HG03135 (cell line): ENCODE results near the gene PREX1.
A peak's percentile ranks its signal among the peaks of the same experiment; 100 is the strongest.
"Not testable (repeated sequence)": the region's sequence is repeated elsewhere in the genome, so short reads cannot be mapped to it uniquely, and the experiment has no call there.

Source experiments
- ATAC-seq: cut with Tn5 transposase; IDR thresholded peaks from one replicate; pipeline ENCODE4 v1.9.1; 2021; ENCODE audit warnings: mild to moderate bottlenecking, moderate library complexity; ENCODE audit not compliant: unreplicated experiment

PREX1 gene

DNA sequence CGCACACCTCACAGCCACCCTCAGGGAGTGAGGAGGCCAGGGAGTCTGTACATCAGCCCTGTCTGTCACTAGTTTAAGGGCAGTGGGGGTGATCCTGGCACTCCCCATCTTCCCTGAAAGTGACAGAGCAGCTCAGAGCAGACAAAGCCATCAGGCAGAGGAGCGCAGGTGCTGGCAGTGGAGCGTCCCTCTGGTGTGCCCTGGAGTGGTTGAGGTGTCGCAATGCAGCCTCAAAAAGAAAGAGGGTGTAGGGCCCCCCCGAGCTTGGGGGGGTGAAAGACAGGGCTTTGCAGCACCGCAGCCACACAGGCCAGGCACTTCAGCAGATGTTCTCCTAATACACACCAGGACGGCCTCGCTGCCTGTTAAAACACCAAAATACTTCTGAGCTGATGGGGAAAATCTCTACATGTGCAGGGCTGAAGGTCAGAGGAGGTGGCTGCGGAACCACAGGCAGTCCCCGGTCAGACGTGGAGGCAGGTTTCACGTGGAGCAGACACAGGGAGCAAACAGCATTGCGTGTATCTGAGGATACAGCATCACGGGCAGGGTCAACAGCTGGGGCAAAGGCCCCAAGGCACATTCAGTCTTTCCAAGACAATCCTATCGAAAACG lies 69.5 kb downstream of the PREX1 start:
- no peak for ATAC-seq

GRCh38 chr20:48756774-48757173 lies 71.0 kb downstream of the PREX1 start:
- not testable (repeated sequence) for ATAC-seq

DNA sequence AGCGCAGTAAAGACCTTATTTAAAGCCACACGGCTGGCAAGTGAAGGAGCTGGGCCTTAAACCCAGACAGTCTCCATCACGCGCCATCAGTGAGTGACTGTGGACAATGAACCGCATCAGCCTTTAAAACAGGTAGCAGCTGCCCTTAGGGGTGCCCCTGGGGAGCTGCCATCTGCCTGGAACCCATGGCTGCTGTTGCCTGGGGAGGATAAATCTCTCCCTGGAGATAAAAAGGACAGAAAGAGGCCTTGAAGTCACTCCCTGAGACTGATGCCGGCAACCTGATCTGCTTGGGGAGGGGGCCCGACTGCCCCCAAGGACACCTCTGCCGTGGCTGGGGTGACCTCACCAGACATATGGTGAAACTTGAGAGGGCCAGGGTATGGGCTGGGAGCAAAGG lies 73.5 kb downstream of the PREX1 start:
- ATAC-seq: no peak

DNA sequence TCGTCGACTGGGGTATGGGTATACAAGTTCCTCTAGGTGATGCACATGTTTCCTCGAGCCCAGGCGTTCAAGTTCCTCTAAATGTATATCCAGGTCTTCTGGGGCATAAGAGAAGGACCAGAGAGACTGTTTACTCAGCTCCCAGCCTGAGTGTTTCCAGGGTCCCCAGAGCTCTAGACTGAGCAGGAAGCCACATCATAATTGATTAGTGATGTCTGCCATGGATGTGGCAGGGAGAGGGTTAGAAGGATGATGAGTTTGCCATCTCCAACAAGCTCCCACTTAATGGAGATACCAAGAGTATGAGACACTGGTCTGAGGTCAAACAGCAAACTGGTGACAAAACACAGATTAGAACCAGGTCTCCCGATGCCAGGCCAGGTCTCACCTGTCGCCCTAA lies 74.8 kb downstream of the PREX1 start:
- ATAC-seq: no peak

- ATAC-seq: no peak
Measured at GRCh38 chr20:48751871-48752270, 75.9 kb downstream of the PREX1 start.

- ATAC-seq: no peak
Measured at GRCh38 chr20:48750941-48751635, 76.7 kb downstream of the PREX1 start.

DNA sequence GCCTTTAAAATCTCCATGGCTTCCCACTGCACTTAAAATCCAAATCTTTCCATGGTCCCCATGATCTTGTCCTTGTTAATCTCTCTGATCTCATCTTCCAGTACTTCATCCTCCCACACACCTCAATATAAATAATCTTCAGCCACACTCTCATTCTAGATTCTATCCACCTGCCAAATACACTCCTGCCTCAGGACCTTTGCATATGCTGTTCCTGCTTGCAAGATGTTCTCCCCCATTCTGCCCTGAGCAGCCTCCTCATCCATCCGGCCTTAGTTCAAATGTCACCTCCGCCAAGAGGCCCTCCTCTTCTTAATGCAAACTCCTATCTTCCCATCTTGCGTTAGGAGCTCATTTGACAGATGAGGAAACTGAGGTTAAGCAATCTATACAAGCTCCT lies 77.4 kb downstream of the PREX1 start:
- ATAC-seq: no peak

DNA sequence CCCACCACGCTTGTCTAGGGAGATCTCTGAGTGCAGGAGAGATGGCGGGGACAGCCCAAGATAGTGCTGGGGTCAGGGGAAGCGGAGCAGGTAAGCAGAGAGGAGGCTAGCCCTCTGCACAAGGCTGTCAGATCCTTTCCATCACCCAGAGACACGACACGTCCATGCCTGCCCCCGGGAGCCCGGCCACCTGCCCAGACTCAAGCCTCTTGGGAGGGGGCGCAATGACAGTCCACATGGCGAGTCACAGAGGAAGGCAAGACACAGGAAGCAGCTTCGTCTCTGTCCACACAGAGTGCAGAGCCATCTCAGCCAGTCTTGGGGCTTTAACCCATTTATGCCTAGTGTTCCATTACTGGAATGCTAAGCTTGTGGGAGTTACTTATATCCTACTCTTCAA lies 78.4 kb downstream of the PREX1 start:
- ATAC-seq: no peak

- no peak for ATAC-seq
Measured at GRCh38 chr20:48748556-48748955, 79.2 kb downstream of the PREX1 start.

DNA sequence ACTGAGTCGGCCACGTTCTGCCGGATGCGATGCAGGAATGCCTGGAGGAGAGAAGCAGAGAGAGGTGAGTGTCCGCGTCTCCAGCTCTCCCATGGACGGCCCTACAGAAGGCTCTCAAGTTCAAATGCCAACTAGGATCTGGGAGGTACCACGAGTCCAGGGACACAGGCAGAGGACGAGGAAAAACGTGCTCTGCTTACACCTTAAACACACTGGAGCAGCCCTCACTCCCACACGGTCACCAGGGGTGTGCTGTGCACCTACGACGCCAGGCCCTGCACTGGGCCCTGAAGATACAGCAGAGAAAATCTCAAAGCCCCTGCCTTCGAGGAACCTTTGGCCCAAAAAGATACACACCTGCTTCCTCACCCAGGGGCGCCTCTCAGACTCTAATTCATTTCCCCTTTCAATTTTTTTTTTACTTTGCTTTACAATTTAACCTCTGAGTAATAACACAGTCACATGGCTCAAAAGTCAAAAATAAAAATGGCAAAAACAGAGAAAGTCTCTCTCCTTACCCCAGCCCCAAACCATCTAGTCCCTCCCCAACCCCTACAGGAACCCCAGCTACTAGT lies 79.9 kb downstream of the PREX1 start:
- no peak for ATAC-seq

GRCh38 chr20:48745330-48745729 lies 82.5 kb downstream of the PREX1 start:
- ATAC-seq: no peak

- no peak for ATAC-seq
Measured at GRCh38 chr20:48744515-48744914, 83.3 kb downstream of the PREX1 start.

GRCh38 chr20:48743807-48744206 lies 84.0 kb downstream of the PREX1 start:
- no peak for ATAC-seq

DNA sequence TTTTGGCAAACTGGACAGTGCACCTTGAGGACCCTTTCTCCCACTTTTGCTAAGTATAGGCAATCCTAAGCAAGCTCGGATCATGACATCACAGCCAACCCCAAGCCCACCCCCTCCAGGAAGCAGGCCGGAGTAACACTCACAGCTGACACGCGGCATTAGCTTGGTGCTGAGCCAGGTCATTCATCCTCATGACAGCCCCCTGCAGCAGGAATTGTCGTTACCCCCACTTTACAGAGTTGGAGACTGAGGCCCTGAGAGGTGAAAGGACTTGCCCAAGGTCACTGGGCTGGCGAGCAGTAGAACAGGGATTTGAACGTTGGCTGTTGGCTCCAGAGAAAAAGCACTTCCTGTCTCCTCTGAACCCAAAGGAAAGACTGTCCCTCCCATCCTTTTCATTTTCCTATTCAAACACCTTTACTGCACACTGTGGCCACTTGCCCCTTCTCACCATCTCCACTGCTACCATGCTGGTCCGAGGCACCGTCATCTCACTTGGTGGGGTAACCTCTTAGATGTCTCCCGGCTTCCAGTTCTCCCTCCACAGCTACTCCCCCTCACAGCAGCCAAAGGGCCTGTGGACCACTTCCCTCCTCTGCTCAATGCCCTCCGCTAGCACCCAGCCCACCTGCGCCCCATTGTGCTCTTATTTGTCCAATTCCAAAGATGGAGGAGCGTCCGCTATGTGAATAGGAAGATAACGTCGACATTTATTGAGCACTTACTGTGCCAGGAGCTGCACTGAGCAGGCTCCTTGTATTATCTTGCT lies 84.7 kb downstream of the PREX1 start:
- no peak for ATAC-seq

DNA sequence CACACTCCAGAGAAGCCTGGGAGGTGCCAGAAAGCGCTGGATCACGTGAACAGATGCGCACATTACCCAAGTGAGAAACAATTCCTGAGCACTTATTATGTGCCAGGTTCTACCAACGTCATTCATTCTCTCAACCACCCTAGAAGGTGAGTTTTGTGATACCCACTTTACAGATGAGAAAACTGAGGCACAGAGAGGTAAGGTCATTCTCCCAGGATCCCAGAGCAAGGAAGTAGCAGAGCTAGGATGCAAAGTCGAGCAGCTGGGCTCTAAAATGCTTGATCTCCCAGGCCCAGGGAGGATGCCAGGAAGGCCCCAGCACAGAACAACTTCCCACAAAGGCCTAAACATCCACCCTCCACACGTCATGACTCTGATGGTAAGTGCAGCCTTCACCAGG lies 85.6 kb downstream of the PREX1 start:
- no peak for ATAC-seq

GRCh38 chr20:48741669-48742068 lies 86.1 kb downstream of the PREX1 start:
- ATAC-seq: no peak

GRCh38 chr20:48740712-48741111 lies 87.1 kb downstream of the PREX1 start:
- ATAC-seq: no peak

DNA sequence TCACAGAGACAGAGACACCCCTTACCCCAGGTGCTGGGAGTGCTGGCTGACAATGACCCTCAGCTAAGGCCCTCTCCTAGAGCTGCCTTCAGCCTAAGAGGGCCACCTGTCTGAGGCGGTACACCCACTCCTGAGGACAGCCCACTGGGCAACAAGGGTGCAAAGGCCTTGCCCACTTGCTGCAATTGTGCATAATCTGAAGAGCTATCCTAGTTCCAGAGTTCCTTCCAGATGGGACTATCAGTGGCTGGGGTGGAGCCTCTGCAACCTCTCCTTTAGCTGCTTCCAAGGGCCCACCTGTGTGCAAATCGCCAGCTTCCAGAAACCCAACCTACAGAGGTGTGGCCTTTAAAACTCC lies 87.5 kb downstream of the PREX1 start:
- ATAC-seq: no peak

GRCh38 chr20:48739395-48740291 lies 88.2 kb downstream of the PREX1 start:
- ATAC-seq: no peak

GRCh38 chr20:48738399-48739304 lies 89.1 kb downstream of the PREX1 start:
- peak; percentile 62 for ATAC-seq
